GM18502 (cell line): ENCODE measurements around the gene LY6G6C.

Experiments
- ATAC-seq: cut with Tn5 transposase; IDR thresholded peaks from one replicate; pipeline ENCODE4 v1.9.1; 2021; ENCODE audit warnings: mild to moderate bottlenecking; ENCODE audit not compliant: unreplicated experiment, poor library complexity

The LY6G6C gene

DNA sequence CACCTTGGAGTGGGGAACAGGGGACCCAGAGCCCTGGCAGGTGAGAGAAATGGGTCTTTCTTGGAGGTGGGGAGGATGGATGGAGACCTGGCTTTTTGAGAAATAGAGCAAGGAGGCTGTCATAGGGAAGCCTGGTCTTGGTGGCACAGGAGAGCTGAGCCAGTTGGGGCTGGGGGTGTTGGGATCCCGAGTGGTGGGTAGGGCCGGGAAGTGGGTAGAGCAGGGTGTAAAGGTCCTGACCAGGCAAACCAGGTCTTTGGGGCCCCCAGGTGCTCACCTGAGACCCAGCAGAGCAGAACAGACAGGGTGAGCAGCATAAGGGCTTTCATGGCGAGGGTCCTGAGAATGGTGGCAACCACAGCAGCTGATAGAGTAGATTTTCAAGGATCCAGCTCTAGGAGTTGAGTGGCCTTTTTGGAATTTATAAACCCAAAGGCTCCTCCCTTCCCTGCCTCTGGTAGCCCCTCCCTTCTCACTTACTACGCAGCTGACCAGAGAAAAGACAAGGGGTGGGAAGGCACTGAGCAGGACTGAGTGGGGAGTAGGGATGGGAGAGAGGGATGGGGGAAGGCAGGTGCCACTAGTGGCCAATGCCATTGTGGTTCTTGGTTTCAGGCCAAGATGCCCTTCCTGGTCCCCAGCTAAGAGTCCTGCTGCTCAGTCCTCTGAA is at the start of gene LY6G6C:
Gene LY6G6C, minus strand, starts transcription at position 396 of the 670 bp plus-strand sequence. Its CDS starts 67 bp downstream, at position 329.
- ATAC-seq, result no peak

DNA sequence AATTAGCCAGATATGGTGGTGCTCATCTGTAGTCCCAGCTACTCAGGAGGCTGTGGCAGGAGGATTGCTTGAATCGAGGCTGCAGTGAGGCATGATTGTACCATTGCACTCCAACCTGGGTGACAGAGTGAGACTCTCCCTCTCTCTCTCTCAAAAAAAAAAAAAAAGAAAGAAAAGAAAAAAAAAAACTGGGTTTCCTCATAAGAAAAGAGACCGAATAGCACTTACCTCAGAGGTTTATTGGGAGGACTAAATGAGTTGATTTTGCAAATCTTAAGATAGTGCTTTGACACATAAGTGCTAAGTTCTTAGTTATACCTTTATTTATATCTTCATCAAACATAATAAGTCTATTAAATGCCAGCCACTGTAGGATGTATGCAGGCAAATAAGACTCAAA is 49.3 kb upstream of the LY6G6C start:
- no peak for ATAC-seq

GRCh38 chr6:31769684-31770371 is 48.3 kb upstream of the LY6G6C start:
- ATAC-seq, result no peak

GRCh38 chr6:31768363-31769257 is 47.1 kb upstream of the LY6G6C start:
- no peak for ATAC-seq

DNA sequence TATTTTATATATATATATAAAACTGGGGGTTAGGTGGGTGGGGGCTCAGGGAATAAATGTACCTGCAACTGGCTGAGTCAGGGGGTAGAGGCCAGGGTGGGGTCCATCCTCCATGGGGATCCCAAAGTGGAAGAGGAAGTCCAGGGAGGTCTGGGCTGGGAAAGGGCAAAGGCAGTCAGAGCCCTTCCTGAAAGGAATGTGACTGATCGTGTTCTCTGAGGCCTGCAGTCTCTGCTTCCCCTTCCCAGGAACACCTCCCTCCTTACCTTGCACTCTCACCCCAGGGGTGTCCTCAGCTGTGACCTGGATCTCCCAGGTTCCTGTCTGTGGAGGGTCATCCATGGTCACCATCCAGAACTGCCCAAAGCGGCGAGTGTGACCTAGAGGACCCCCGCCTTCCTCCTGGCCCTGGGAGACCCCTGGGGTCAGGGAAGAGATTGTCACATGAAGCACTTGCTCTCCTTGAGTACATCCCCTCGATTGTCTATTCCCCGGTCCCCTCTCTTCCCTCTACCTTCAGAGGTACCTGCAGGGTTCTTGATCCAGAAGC is 45.6 kb upstream of the LY6G6C start:
- no peak for ATAC-seq

- ATAC-seq, result no peak
Observed at GRCh38 chr6:31765910-31766794, 44.6 kb upstream of the LY6G6C start.

DNA sequence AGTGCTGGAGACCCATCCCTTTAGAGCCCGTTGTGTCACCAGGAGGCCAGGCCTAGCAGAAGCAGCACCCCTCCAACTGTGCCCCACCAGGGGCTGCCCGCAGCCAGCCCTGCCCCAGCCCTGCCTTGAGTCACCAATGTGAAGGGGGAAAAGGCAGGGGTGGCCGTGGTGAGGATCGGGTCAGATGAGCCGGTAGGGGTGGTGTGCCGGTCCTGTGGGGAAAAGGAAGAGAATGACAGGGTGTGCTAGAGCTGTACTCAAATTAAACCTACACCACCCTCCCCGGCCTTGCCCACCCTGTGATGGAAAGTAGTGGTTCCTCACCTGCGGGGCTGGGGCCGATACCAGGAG is 44.0 kb upstream of the LY6G6C start:
- ATAC-seq, result no peak

DNA sequence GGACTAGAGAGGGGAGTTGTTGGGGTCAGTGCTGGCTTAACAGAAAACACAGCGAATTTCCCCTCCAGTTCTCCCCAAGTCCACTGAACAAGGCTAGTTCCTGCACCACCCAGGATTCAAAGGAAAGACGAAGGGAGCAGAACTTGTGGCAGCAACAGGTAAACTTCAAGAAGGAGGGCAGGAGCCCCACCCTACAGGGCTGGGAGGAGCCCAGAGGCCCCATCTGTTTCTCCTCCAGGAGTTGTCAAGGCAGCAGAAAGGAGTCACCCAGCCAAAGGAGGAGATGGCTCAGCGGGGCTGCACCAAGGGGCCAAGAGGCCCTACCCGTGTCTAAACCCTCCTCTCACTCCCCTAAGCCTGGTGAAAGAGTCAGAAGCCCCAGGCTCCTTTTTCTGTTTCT is 42.7 kb upstream of the LY6G6C start:
- ATAC-seq, result no peak

DNA sequence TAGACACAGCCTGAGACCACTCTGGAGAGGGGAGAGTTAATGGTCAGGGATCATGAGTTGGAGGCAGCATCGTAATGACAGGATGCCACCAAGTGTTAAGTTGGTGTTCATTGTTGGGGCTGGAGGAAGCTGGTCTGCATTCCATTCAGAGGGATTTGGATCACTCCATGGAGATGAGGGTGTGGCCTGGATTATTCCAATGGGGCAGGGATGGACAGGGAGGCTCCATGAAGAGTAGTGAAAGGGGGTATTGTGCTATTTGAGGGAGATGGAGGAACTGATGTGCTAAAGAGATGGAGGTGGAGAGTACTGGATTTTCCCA is 42.0 kb upstream of the LY6G6C start:
- no peak for ATAC-seq

DNA sequence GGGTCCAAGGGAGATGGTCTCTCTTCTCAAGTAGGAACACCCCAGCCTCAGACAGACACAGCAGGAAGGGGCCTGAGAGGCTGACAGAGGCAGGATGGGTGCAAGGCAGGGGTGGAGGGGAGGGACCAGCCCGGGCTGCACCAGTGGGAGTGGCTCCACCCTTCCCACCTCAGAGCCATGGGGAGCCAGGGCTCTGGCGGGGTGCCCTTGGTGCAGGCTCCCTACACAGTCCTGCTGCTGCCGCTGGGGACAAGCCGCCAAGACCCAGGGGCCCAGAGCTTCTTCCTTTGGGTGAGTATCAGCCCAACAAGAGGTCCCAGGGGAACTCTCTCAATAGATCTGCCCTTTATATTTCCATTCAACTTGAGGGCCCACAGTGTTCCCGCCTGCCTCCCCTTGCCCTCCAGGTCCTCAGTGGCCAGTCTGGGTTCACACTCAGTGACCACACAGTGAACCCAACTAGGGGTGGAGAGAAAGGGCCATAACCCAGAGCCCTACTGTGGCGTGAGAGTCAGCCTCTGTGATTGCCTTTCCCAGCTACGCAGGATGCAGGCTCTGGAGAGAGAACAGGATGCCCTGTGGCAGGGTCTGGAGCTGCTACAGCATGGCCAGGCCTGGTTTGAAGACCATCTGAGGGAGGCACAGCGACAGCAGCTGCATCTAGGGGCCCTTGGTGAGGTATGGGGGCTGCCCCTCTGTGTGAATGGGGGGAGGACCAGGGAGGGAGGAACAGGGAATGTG is 41.5 kb upstream of the LY6G6C start:
- no peak for ATAC-seq

DNA sequence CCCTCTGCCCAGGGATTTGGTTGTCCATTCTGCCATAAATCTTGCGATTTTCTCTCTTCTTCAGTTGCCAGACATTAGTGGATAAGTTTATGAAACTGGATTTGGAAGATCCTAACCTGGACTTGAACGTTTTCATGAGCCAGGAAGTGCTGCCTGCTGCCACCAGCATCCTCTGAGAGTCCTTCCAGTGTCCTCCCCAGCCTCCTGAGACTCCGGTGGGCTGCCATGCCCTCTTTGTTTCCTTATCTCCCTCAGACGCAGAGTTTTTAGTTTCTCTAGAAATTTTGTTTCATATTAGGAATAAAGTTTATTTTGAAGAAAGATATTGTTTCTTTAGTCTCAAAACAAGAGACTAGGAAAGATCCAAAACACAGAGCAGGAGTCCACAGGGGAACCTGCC is 40.8 kb upstream of the LY6G6C start, which contains the start of gene SAPCD1:
Gene SAPCD1, plus strand, starts transcription at position 301 of the 400 bp plus-strand sequence. CDS start 399 bp downstream, outside the sequence.
- no peak for ATAC-seq

DNA sequence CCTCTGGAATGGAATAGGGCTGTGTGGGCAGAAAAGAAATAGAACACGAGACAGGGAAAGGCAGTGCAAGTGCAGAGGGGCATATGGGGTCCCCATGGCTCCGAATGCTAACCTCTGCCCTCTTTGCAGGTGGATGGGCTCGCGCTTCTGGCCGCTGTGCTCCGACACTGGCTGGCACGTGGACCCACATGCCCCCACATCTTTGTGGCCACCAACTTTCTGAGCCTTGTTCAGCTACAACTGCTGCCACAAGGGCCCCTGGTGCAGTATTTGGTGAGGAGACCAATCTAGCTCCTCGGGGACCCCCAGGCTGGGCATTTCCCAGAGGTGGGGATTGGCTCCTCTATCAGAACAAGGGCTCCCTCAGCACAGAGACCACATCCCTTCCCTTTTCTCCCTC is 39.8 kb upstream of the LY6G6C start:
- no peak for ATAC-seq

GRCh38 chr6:31760790-31761189 is 39.2 kb upstream of the LY6G6C start:
- no peak for ATAC-seq

GRCh38 chr6:31758281-31758680 is 36.7 kb upstream of the LY6G6C start:
- no peak for ATAC-seq

GRCh38 chr6:31752739-31753319 is 31.3 kb upstream of the LY6G6C start:
- no peak for ATAC-seq

DNA sequence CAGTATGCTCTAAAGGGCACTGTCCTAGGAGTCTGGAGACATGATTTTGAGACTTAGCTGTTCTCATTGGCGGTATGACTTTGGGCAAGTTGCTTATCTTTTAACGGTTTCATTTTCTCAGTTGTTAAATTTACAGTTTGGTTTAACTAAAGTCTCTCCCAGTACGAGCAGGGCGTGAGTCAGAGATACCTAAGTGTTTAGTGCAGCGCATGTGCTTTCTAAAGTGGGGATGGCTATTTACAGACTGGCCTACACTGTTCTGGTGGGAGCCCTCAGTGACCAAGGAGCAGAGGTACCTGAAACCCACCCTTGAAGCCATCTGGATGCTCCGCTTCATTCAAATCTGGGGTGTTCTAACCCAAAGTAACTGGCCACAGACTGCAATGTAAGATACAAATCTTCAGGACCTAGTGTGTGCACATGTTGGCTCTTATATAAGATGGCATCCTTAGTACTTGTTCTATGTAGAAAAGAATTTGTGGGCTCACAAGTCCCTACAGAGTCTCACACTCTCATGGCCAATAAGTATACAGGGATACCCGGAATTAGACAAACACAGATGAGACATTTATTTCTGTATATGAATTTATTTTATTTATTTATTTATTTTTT is 29.0 kb upstream of the LY6G6C start:
- no peak for ATAC-seq

DNA sequence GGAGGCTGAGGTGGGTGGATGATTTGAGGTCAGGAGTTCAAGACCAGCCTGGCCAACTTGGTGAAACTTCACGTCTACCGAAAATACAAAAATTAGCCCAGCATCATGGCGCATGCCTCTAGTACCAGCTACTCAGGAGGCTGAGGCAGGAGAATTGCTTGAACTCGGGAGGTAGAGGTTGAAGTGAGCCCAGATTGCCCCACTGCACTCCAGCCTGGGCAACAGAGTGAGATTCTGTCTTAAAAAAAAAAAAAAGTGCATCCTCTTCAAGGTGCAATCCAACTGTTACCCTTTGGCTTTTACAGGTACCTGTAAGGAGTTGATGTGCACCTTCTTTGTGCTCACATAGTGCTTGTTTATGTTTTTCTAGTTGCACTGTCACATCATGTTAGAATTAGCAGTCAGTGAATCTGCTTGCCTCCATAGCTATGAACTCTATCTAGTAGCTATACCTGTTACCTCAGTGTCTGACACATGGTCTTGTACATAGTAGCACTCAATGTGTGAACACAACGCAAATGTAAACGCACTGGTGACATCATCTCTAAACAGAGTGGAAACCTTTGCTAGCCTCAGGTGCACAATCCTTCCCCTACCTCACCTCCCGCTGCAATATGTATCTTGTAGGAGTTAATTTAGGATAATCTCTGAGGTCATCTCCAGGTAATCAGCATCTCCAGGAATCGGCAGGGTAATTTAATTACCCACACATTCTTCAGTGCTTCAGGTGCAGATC is 27.9 kb upstream of the LY6G6C start:
- no peak for ATAC-seq

GRCh38 chr6:31744422-31744821 is 22.9 kb upstream of the LY6G6C start:
- no peak for ATAC-seq
